HUES6 (cell line): Measurements from ENCODE around the gene NDUFB6.

ENCODE experiments used
- H3K27ac ChIP-seq: 2 replicates; pipeline ENCODE4 v1.7.0; 2013; ENCODE audit warnings: low read depth, mild to moderate bottlenecking, low read length, inconsistent platforms
- H3K27me3 ChIP-seq: 2 replicates; pipeline ENCODE4 v1.6.1; 2013; ENCODE audit warnings: low read length; ENCODE audit not compliant: control insufficient read depth, insufficient read depth
- H3K36me3 ChIP-seq: 2 replicates; pipeline ENCODE4 v1.6.1; 2013; ENCODE audit warnings: low read length; ENCODE audit not compliant: control insufficient read depth, insufficient read depth
- H3K4me1 ChIP-seq: 2 replicates; pipeline ENCODE4 v1.6.1; 2013; ENCODE audit warnings: low read length; ENCODE audit not compliant: control insufficient read depth, insufficient read depth
- H3K4me3 ChIP-seq: 2 replicates; pipeline ENCODE4 v1.5.1; 2013; ENCODE audit warnings: low read depth, low read length
- H3K9ac ChIP-seq: one replicate; pipeline ENCODE4 v1.6.1; 2013; ENCODE audit warnings: mild to moderate bottlenecking, low read length
- H3K9me3 ChIP-seq: 2 replicates; pipeline ENCODE4 v1.6.1; 2013; ENCODE audit warnings: low read depth, low read length; ENCODE audit not compliant: control insufficient read depth, insufficient read depth

The NDUFB6 gene

DNA sequence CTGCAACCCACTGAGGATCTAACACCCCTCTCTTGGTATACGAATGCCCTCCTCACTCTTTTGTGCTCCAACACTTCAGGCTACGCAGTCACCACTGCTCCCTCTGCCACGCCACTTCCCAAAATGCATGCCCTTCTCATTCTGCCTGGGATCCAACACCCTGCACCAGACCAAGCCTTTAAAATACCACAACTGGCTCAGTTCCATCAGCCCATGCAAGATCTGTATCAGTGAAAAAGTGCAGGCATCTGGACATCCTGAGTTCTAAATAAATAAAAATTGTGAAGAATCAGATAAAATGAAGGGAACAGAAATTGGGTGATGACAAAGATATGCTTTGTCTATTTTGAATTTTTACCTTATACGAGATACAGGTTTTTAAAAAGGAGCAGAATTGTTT lies 2.7 kb downstream of the NDUFB6 start:
- H3K36me3 ChIP-seq, result peaks cover 26% of the 10 kb centered on the region
- H3K9ac ChIP-seq, result no peak overlapping the region
- peaks cover 6% of the 10 kb centered on the region; the same call in 1 of the 2 replicates for H3K4me1 ChIP-seq
- H3K4me3 ChIP-seq, result no peak overlapping the region
- no peaks in the 10 kb centered on the region for H3K9me3 ChIP-seq
- H3K27ac ChIP-seq, result no peak overlapping the region
- H3K27me3 ChIP-seq, result no peaks in the 10 kb centered on the region

DNA sequence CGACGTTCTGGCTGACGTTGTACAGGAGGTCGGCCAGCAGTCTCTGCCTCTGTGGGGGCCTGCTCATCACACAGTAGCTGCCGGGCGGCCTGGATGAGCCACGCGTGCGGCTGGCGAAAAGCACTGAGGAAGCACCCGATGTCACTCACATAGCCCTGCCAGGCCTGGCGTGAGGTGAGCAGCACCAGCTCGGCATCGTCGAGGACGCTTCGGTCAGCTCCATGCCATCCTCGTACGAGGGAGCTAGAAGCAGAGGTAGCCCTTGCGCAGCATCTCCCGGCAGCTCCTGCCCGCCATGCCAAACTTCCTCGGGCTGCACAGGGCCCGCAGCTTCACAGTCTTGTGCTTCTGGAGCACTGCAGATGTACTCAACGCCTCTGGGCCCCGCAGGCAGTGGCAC lies 6.2 kb downstream of the NDUFB6 start:
- Histone ChIP-seq H3K9ac (no peak overlapping the region), H3K9me3 (no peaks in the 10 kb centered on the region), H3K4me1 (peaks cover 2% of the 10 kb centered on the region; the same call in 1 of the 2 replicates), H3K4me3 (no peak overlapping the region), H3K27ac (no peak overlapping the region), H3K27me3 (no peaks in the 10 kb centered on the region), H3K36me3 (peaks cover 32% of the 10 kb centered on the region)

DNA sequence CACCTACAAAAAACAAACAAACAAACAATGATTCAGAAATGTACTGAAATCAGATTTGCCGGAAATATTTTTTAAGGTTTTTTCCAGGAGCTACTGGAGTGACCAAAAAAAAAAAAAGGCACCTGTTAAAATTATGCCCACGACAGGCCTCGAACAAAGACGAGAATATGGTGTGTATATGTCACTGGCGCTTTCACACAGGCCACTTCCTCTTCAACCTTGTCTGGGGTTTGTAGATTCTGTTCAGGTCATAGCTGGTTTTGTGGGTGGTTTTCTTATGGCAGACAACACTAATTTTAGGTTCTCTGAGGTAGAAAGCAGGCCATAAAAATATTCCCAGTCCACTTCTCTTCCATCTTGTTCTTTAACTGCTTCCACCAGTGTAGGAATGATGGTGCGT lies 7.0 kb downstream of the NDUFB6 start:
- Histone ChIP-seq H3K27me3 (no peaks in the 10 kb centered on the region), H3K36me3 (peaks cover 32% of the 10 kb centered on the region), H3K4me3 (no peak overlapping the region), H3K27ac (no peak overlapping the region), H3K4me1 (no peaks in the 10 kb centered on the region), H3K9me3 (no peaks in the 10 kb centered on the region), H3K9ac (no peak overlapping the region)

DNA sequence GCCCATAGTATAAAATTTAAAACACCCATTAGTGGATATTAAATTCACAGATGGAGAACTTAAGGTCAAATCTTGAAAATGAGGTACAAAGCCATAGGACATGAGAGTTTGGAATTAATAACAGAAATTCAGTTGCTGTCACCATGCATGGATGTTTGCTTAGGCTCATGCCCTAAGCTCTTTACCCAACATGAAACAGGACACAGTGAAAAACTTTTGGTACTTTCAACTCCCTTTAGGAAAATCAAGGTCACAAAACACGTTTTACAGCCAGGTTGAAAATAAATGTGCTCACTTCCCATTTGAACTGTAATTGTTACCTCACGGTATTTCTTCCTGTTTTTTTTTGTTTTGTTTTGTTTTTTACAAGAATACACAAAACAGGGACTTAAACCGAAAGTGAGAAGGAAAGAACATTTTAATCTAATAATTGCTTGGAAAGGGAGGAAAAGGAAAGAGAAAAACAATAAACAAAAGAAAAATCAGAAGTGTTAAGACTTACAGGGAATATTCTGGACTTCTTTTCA lies 14.5 kb downstream of the NDUFB6 start:
- Histone ChIP-seq H3K27ac (no peak overlapping the region), H3K4me1 (no peaks in the 10 kb centered on the region), H3K9ac (no peak overlapping the region)

DNA sequence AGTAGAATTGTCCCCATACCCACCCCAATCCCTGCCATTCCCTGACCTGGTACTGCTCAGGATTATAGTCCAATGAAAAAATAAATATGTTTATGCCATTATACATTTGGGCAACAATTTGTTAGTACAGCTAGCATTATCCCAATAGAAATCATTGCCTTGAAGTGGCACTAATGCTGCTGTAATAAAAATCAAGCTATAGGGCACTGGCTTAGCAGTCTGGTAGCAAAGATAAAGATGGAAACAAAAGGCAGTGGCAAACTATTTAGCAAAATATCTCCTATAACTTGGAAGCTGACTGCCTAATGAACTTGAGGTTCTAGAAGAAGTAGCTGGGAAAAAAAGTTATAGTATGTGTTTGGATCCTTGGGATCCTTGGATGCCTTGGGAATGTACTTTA lies 18.4 kb downstream of the NDUFB6 start:
- H3K4me3 ChIP-seq, result no peak overlapping the region
- H3K27me3 ChIP-seq, result no peaks in the 10 kb centered on the region
- H3K4me1 ChIP-seq, result no peaks in the 10 kb centered on the region
- H3K9ac ChIP-seq, result no peak overlapping the region
- no peaks in the 10 kb centered on the region for H3K9me3 ChIP-seq
- no peaks in the 10 kb centered on the region; the same call in 1 of the 2 replicates for H3K36me3 ChIP-seq
- no peak overlapping the region for H3K27ac ChIP-seq

More for the DNA sequence above, 14.5 kb downstream of the NDUFB6 start:
- no peaks in the 10 kb centered on the region for H3K27me3 ChIP-seq
- H3K36me3 ChIP-seq, result no peaks in the 10 kb centered on the region; the same call in 1 of the 2 replicates
- no peaks in the 10 kb centered on the region for H3K9me3 ChIP-seq
- no peak overlapping the region for H3K4me3 ChIP-seq

DNA sequence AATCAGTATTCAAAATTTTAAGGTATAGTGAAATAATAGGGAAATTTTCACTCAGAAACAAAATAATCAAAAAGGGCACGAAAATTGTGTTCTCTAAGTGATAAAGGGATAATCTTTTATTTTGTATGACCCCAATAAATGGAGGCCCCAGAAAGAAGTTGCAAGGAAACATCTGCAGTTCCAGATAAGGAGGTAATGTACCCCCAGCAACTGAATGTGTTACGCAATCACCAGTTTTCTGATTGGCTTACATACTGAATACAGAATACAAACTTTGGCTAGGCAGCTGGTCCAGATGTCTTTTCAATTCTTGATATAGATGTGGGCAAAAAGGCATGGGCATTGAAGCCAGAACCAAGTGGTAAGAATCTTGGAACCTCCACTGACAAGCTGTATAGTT lies 18.9 kb downstream of the NDUFB6 start:
- no peak overlapping the region for H3K27ac ChIP-seq
- no peaks in the 10 kb centered on the region for H3K4me1 ChIP-seq
- H3K36me3 ChIP-seq, result no peaks in the 10 kb centered on the region; the same call in 1 of the 2 replicates
- H3K9ac ChIP-seq, result no peak overlapping the region
- no peak overlapping the region for H3K4me3 ChIP-seq
- H3K9me3 ChIP-seq, result no peaks in the 10 kb centered on the region
- no peaks in the 10 kb centered on the region for H3K27me3 ChIP-seq

DNA sequence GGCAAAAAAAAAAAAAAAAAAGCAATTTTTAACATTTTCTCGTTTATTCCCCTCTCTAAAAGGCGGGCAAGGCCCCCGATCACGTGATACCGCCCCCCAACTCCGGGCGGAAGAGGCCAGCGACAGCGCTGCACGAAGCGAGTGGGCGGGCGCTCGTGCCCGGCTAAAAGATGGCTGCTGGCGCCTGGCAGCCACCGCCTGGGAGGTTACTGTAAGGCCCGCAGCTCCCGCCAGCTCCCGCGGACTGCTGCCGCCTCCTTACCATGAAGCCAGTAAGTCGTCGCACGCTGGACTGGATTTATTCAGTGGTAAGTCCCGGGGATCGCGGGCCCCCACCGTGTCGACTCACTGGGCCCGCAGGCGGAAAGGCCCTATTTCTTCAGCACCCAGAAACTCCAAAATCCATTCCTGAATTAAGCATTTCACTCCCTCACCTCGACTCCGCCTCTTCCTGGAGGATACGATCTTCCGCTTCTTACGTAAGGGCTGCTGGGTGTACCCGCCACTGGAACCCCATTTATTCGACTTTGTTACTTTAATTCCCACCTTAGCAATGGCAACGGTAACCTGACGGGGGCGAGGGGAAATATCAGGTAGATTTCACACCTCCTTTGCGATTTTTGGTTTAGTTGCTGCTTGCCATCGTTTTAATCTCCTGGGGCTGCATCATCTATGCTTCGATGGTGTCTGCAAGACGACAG lies 20.6 kb downstream of the NDUFB6 start, which contains the start of the genes SMIM27 and TOPORS:
Gene SMIM27 (plus strand): TSS at position 156 of the 701 bp plus-strand sequence. CDS start 108 bp downstream, at position 264.
Gene TOPORS (minus strand): TSS at position 415 of the 701 bp plus-strand sequence. CDS start 150 bp downstream, at position 265.
- Histone ChIP-seq H3K9me3 (no peaks in the 10 kb centered on the region), H3K4me1 (no peaks in the 10 kb centered on the region), H3K9ac (peak within 1 kb of the TSS; percentile 96), H3K4me3 (peak within 1 kb of the TSS; percentile 97), H3K36me3 (0 out of 2 replicates have a peak, but pooled peaks cover 3% of the 10 kb centered on the region), H3K27ac (peak within 1 kb of the TSS; percentile 91), H3K27me3 (no peaks in the 10 kb centered on the region)

DNA sequence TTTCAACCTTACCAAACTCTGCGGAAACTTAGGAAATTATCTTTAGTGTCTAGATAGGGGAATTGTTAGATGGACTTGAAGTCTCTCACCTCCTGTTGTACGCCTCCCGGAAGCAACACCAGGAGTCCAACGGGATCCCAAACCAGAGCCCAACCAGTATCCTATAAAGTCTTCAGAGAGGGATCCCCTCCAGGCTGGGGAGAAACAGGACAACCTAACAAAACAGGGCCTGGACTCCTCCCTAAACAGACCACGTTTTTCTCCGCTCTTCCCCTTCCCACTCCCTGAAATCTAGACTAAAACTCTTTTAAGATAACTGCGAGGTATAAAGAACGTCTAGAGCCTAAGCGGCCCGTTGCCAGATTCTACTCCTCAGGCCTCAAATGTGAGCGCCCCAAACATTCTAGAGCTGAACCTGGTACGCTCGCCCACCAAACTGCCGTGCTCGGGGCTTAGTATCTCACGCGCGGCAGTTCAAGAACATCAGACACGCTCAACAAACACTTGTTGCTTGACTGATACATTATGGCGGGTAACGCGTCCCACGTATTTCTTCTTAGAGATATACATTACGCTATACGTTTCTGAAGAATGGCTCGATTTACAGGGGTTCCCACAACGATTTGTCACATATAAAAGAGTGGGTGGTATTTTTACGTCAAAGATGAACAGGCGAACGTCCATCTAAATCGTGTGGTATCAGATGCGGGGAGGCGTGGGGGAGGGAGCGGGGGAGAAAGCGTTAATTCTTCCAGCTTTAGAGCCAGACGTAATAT lies 21.5 kb downstream of the NDUFB6 start:
- Histone ChIP-seq H3K4me3 (peak overlapping the region; percentile 97), H3K9me3 (no peaks in the 10 kb centered on the region), H3K4me1 (no peaks in the 10 kb centered on the region), H3K27ac (peak overlapping the region; percentile 91; the same call in 1 of the 2 replicates), H3K36me3 (0 out of 2 replicates have a peak, but pooled peaks cover 3% of the 10 kb centered on the region), H3K9ac (peak overlapping the region; percentile 96), H3K27me3 (no peaks in the 10 kb centered on the region)

DNA sequence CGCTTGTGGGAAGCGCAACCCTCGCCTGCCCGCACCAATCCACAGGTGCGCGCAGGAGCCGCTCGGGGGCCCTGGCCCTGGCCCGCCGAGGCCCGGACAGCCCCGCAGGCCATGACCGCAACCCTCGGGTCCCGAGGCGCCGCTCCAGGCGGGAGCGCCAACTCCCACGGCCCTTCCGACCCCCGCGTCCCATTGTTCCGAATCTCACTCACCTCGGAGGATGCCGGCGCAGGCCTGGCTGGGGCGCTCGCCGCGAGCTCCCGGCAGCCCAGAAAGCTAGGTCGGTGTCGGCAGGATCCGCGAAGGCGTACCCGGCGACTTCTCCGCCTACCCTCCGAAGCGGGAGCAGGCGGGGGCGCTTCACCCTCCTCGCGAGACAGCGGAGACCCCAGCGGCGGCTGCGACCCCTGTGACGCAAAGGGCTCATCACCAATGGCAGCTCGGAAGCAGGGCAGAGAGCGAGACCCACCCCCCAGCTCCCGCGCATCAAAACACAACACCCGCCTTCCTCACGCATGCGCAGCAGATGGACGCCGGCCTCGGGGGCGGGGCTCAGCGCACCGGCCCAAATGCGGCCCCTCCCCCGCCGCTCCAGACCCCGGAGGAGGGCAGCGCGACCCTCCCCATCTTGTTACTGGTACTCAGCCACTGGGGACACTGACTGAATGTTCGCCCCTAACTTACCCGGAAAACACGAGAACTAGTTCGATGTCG lies 22.2 kb downstream of the NDUFB6 start:
- Histone ChIP-seq H3K9ac (peak overlapping the region; percentile 96), H3K27ac (peak overlapping the region; percentile 64; the same call in 1 of the 2 replicates), H3K27me3 (no peaks in the 10 kb centered on the region), H3K4me3 (peak overlapping the region; percentile 97), H3K4me1 (no peaks in the 10 kb centered on the region), H3K36me3 (0 out of 2 replicates have a peak, but pooled peaks cover 3% of the 10 kb centered on the region), H3K9me3 (no peaks in the 10 kb centered on the region)

DNA sequence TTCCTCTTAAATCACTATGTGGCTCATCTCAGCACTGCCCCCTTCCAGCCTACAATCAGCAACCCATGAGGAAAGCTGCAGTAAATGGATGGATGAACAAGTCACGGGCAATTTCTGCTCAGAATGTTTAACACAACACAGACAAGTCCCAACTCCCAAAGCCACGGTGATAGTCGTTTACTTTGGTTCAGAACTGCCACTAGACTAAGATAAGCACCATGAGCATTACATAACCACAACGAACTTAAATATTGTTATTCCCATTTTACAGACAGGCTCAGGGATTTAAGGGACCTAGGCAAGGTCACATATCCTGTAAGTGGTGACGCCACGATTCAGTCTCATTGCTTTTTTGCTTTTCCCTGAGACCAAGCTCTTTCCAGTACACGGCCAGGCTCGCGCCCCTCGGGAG lies 22.8 kb downstream of the NDUFB6 start:
- H3K9ac ChIP-seq, result peak overlapping the region; percentile 89
- H3K27me3 ChIP-seq, result no peaks in the 10 kb centered on the region
- H3K4me1 ChIP-seq, result no peaks in the 10 kb centered on the region
- H3K27ac ChIP-seq, result peak overlapping the region; percentile 64; the same call in 1 of the 2 replicates
- 0 out of 2 replicates have a peak, but pooled peaks cover 3% of the 10 kb centered on the region for H3K36me3 ChIP-seq
- H3K9me3 ChIP-seq, result no peaks in the 10 kb centered on the region
- H3K4me3 ChIP-seq, result peak overlapping the region; percentile 97
